Ishikawa (cell line): ENCODE measurements around the gene EPHB1.

Source experiments
- CEBPB ChIP-seq: IDR thresholded peaks from 2 replicates; pipeline ENCODE4 v1.6.1; 2012
- CREB1 ChIP-seq: IDR thresholded peaks from 2 replicates; pipeline ENCODE4 v1.6.1; 2012; ENCODE audit warnings: low read depth
- EGR1 ChIP-seq: IDR thresholded peaks from 2 replicates; pipeline ENCODE4 v1.6.1; 2012
- EP300 ChIP-seq: IDR thresholded peaks from 2 replicates; pipeline ENCODE4 v1.6.1; 2012; ENCODE audit warnings: borderline replicate concordance
- FOXM1 ChIP-seq: IDR thresholded peaks from 2 replicates; pipeline ENCODE4 v1.6.1; 2012; ENCODE audit warnings: low read depth, borderline replicate concordance
- MAX ChIP-seq: IDR thresholded peaks from 2 replicates; pipeline ENCODE4 v1.6.1; 2012
- NFIC ChIP-seq: IDR thresholded peaks from 2 replicates; pipeline ENCODE4 v1.6.1; 2012
- RAD21 ChIP-seq: IDR thresholded peaks from 2 replicates; pipeline ENCODE4 v1.6.1; 2012; ENCODE audit warnings: low read depth
- REST ChIP-seq: IDR thresholded peaks from 2 replicates; pipeline ENCODE4 v1.6.1; 2012; ENCODE audit warnings: low read depth, mild to moderate bottlenecking
- TAF1 ChIP-seq: IDR thresholded peaks from 2 replicates; pipeline ENCODE4 v1.6.1; 2012; ENCODE audit warnings: low read depth, mild to moderate bottlenecking
- TCF12 ChIP-seq: IDR thresholded peaks from 2 replicates; pipeline ENCODE4 v1.6.1; 2012; ENCODE audit warnings: low read depth
- TEAD4 ChIP-seq: IDR thresholded peaks from 2 replicates; pipeline ENCODE4 v1.6.1; 2012
- USF1 ChIP-seq: IDR thresholded peaks from 2 replicates; pipeline ENCODE4 v1.6.1; 2012
- YY1 ChIP-seq: IDR thresholded peaks from 2 replicates; pipeline ENCODE4 v1.6.1; 2012; ENCODE audit warnings: low read depth
- ZBTB7A ChIP-seq: IDR thresholded peaks from 2 replicates; pipeline ENCODE4 v1.6.1; 2012; ENCODE audit warnings: low read depth

Gene EPHB1

GRCh38 chr3:134766290-134766689 is 28.8 kb upstream of the EPHB1 start:
- TF ChIP-seq FOXM1 (no peak), TEAD4 (no peak), NFIC (no peak), RAD21 (no peak), CREB1 (no peak), ZBTB7A (no peak), CEBPB (no peak)

GRCh38 chr3:134768116-134768515 is 26.9 kb upstream of the EPHB1 start:
- TF ChIP-seq NFIC, result no peak

GRCh38 chr3:134768837-134769236 is 26.2 kb upstream of the EPHB1 start:
- TF ChIP-seq EGR1, result no peak

- TF ChIP-seq RAD21, result no peak
- no peak for TF ChIP-seq TAF1
- TF ChIP-seq FOXM1, result no peak
- no peak for TF ChIP-seq TCF12
- no peak for TF ChIP-seq REST
- no peak for TF ChIP-seq EGR1
- no peak for TF ChIP-seq MAX
- TF ChIP-seq USF1, result no peak
- no peak for TF ChIP-seq CEBPB
- no peak for TF ChIP-seq CREB1
- no peak for TF ChIP-seq NFIC
- TF ChIP-seq YY1, result no peak
- TF ChIP-seq EP300, result no peak
- TF ChIP-seq TEAD4, result no peak
These were observed 25.7 kb upstream of the EPHB1 start for GRCh38 chr3:134769287-134769868.

GRCh38 chr3:134772011-134772410 is 23.0 kb upstream of the EPHB1 start:
- TF ChIP-seq TAF1 (no peak), CREB1 (no peak), EP300 (peak; percentile 30; the same call in 1 of the 2 replicates), NFIC (peak; percentile 20; the same call in 1 of the 2 replicates)

GRCh38 chr3:134772591-134772990 is 22.5 kb upstream of the EPHB1 start:
- TF ChIP-seq RAD21, result no peak
- TF ChIP-seq EP300, result no peak
- TF ChIP-seq TAF1, result no peak
- no peak for TF ChIP-seq CEBPB
- no peak for TF ChIP-seq YY1
- TF ChIP-seq TCF12, result no peak
- TF ChIP-seq FOXM1, result no peak
- TF ChIP-seq REST, result no peak
- TF ChIP-seq EGR1, result no peak
- TF ChIP-seq TEAD4, result no peak
- TF ChIP-seq USF1, result no peak
- TF ChIP-seq NFIC, result no peak

- TF ChIP-seq USF1 (no peak), CEBPB (no peak), MAX (no peak), YY1 (no peak), EGR1 (no peak), EP300 (no peak), FOXM1 (no peak), TEAD4 (no peak), TCF12 (no peak), ZBTB7A (no peak), TAF1 (no peak), NFIC (no peak), REST (no peak), RAD21 (no peak), CREB1 (no peak)
These were observed 19.2 kb upstream of the EPHB1 start for GRCh38 chr3:134775831-134776230.
